ENCODE measurements around the gene FUT8.

The FUT8 gene

DNA sequence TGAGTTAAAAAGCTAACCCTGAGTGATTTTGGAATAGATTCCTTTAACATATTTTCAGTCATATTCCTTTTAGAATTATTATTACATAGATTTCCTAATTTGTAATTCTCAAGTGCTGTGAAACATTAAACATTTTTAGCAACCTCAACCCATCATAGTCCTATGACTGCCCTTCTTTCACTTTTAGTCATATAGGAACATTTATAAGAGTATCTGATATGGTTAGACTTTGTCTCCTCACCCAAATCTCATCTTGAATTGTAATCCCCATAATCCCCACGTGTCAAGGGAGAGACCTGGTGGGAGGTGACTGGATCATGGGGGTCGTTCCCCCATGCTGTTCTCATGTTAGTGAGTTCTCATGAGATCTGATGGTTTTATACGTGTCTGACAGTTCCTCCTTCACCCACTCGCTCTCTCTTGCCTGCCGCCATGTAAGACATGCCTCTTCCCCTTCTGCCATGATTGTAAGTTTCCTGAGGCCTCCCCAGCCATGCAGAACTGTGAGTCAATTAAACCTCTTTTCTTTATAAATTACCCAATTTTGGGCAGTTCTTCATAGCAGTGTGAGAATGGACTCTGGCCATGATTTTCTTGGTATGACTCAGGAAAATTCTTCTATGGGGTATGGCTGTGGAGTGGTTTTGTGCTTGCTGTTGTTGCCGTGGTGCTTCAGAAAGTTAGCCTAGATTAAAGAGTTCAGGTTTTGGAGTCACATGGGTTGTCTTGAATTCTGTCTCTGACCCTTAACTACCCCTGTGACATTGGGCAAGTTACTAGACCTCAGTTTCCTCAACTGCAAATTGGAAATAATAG, 83.9 kb downstream of the FUT8 start:
- peak; percentile 27 for DNase-seq

DNA sequence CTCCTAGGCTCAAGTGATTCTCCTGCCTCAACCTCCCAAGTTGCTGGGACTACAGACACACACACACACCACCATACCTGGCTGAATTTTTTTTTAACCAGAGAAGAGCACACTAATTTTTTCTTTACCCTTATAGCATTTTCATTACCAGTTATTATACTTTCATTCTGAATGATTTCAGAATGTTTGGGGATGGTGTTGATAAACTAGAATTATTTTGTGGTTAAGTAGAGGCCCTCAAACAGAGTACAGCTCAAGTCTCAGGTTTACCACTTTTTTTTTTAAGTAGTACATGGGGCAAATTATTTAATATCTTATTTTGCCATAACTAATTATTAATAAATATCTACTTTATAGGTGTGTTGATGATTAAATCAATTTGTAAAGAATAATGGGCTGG, 86.6 kb downstream of the FUT8 start:
- no peak for DNase-seq

DNA sequence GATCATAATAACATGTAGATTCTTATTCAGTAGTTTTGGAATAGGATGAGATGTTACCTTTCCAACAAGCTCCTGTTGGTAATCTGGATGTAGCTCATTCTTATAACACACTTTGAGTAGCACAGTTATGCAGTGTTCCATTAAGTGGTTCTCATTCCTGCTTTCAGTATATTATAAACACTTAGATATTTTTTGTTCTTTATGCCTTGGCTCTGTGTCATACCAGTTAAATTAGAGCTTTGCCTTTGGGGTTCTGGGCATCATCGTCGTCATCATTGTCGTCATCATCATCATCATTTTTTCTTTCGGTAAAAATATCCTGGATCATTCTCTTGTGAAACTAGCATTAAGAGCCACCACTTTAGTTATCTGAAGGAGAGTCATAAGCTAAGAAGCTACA, 87.5 kb downstream of the FUT8 start:
- no peak for DNase-seq

DNA sequence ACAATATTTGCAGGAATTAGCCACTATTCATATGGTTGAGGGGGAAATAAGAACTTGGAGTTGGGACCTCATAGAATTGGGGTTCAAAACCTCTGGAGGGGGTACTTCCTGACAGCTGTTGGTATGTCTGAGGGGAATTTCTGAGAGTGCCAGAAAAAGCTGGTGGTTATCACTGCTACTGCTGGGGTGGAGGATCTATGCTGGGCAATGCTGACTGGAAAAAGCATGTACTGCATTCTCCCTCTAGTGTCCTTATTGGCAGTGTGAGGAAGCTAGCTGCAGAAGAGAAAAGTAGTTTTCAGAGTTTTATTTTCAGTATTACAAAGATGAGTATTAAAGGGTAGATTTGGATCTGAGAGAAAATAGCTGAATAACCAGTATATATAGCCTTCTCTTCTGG, 88.8 kb downstream of the FUT8 start:
- no peak for DNase-seq

DNA sequence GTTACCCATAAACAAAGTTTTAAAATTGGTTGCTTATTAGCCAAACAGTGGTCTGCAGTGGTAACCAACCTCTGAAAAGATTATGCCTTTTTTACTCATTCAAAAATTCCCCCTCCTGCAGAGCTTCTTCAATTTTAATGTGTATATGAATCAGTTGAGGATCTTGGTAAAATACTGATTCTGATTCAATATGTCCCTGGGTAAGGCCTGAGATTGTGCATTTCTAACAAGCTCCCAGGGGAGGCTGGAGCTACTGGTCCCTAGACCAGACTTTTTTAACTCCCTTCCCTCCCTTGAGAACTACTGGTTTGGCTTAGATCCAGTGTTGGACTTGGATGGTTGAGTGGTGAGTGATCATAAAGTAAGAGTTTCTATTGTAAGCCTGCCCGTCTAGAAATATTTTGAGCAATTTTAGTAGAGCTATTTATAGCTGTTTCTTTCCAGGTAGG, 90.2 kb downstream of the FUT8 start:
- no peak for DNase-seq

DNA sequence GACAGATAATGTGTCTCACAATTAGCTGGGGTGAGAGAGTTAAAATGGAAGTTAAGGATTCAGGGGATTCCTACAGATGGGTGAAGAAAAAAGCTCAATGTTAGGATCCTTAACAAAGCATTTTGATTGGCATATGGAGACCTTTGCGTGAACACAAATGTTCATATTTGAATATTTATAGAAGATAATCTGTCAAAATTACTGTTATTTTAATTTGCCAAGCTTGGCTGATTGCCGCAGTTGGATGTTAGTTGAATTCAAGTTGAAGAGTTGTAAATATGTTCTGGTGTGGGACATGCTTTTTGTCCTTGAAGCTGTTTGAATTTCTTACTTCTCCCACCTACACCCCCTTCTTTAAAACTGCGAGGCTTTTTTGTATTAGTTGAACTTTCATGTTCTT, 91.2 kb downstream of the FUT8 start:
- no peak for DNase-seq

DNA sequence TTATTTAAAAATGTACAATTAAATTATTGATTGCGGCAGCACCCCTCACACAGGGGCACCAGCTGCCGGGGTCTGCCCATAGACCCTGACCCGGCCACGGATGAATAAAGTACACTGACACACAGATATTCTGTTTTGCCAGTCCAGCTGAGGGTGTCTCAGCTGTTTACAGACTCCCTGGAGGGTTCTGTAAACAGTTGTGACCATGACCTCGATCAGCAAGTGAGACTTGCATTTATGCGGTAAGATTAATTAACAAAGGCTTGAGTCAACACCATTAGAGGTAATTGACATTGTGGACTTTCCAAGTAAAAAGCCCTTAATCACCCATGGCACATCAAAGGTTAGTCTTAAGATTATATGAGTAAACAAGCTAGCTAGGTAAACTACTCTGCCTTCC, 94.3 kb downstream of the FUT8 start:
- DNase-seq: no peak

DNA sequence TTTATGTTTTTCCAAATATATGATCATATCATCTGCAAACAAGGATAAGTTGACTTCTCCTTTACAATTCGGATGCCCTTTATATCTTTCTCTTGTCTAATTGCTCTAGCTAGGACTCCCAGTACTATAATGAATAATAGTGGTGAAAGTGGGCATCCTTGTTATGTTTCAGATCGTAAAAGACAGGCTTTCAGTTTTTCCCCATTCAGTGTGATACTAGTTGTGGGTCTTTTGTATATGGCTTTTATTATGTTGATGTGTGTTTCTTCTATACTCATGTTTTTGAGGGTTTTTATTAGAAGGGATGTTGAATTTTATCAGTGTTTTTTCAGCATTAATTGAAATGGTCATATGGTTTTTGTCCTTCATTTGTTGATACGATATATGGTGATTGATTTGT, 97.3 kb downstream of the FUT8 start:
- DNase-seq: no peak

DNA sequence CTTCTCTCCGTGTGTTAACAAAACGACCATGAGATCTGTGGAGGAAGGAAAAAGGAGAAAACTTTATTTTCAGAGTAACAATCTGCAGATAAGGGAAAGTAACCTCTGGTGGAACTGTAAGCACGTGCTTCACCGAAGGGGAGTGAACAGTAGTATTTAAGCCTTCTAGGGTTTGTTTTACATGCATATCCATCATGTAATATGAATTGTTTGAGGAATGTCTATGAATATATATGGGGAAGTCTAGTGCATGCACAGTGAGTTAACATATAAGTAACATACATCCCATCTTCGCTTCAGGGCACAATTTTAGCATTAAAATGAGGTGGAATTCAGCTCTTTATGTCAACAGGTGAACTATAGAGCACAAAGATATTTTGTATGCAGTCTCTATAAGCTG, 101.1 kb downstream of the FUT8 start:
- DNase-seq: no peak

DNA sequence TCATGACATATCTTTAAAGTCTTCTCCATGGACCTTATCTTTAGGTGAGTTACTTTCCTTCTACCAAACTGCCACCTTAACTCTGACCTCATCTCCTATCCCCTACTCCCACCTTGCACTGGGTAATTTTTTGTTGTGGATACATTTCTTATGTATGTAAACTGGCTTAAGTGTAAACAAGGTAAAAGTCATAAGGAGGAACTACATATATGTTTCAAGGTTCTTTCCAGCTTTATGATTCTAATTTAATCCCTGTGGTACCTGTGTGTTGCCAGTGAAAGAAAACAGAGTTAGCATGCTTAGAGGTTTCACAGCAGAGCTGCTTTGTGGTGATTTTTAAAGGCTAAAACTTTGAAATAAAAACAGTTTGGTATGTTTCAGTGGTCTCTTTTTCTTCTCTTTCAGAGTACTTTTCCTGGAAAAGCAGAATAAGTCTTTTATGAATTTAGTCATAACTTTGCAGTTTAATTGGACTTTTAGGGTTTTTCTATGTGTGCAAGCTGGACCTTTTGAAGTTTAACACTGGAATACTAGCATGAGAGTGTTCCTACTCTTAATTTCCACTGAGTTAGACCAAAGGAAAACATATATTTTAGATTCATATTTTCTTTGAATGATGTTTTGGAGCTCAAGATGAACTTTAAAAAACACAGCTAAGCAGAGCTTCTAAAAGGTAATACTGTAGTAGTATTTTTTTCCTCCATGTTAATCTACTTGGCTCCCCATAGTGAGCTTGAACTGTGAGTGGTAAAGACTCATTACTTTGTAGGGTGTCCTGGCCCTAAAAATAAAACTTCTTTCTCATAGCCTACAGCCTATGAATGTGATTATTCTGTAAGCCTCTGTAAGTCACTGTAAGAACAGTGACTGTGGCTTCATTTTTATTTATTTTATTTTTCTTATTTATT, 105.4 kb downstream of the FUT8 start:
- peak; percentile 28 for DNase-seq

DNA sequence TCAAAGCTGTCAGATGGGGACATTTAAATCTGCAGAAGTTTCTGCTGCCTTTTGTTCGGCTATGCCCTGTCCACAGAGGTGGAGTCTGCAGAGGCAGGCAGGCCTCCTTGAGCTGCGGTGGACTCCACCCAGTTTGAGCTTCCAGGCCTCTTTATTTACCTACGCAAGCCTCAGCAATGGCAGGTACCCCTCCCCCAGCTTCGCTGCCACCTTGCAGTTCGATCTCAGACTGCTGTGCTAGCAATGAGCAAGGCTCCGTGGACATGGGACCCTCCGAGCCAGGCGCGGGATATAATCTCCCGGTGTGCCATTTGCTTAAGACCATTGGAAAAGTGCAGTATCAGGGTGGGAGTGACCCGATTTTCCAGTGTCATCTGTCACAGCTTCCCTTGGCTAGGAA, 115.5 kb downstream of the FUT8 start:
- no peak for DNase-seq

DNA sequence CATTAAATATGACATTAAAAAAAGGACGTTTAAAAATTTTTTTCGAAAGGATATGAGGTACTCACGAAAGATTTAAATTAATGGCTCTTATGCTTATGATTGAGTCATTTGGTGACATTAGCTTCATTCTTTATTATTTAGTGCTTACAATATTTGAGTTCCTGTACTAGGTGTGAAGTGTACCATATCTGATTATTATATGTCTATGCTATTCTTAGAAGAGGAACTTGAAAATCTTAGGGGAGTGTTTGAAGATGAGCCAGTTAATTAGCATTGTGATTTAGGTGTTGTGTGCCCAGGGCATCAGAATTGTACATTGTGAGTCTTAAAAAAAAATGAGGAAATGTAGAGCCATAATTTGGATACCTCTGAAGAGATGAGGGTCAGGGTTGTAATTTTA, 118.6 kb downstream of the FUT8 start:
- no peak for DNase-seq

DNA sequence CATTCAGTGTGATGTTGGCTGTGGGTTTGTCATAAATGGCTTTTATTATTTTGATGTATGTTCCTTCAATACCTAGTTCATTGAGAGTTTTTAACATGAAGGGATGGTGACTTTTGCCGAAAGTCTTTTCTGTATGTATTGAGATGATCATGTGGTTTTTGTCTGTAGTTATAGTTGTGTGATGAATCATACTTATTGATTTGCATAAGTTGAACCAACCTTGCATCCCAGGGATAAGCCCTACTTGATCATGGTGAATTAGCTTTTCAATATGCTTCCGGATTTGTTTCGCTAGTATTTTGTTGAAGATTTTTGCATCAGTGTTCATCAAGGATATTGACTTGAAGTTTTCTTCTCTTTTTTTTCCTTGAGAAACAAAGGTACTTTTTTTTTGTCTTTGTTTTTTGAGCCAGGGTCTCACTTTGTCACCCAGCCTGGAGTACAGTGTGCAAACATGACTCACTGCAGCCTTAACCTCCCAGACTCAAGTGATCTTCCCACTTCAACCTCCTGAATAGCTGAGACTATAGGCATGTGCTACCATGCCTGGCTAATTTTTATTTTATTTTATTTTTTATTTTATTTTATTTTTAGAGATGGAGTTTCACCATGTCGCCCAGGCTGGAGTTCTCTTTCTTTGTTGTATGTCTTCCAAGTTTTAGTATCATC, 121.3 kb downstream of the FUT8 start:
- DNase-seq: no peak

DNA sequence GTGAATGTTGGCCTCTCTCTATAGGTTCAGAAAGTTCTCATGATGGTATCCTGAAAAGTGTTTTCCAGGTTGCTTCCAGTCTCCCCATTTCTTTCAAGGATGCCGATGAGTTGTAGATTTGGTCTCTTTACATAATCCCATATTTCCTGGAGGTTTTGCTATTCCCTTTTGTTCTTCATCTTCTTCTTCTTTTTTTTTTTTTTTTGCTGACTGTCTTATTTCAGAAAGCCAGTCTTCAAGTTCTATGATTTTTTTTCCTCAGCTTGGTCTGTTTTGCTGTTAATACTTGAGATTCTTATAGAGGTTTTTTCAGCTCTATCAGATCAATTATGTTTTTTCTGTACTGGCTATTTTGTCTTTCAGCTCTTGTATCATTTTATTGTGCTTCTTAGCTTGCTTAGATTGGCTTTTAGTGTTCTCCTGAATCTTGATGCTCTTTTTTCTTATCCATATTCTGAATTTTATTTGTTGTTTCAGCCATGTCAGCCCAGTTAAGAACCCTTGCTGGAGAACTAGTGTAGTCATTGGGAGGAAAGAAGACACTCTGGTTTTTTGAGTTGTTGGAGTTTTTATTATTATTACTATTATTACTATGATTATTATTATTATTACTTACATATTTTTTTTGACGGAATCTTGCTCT, 124.4 kb downstream of the FUT8 start:
- DNase-seq: no peak

DNA sequence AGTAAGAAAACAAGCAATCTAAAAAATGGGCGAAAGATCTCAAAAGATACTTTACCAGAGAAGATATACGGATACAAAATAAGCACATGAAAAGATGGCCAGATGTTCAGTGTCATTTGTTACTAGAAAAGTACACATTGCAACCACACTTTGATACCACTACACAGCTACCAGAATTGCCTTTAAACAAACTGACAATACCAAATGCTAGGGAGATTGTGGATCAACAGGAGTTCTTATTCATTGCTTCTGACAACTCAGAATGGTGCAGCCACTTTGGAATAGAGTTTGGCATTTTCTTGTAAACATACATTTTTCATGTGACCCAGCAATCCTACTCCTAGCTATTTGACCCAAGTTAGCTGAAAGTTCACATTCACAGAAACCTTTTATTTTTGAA, 136.3 kb downstream of the FUT8 start:
- DNase-seq: no peak

DNA sequence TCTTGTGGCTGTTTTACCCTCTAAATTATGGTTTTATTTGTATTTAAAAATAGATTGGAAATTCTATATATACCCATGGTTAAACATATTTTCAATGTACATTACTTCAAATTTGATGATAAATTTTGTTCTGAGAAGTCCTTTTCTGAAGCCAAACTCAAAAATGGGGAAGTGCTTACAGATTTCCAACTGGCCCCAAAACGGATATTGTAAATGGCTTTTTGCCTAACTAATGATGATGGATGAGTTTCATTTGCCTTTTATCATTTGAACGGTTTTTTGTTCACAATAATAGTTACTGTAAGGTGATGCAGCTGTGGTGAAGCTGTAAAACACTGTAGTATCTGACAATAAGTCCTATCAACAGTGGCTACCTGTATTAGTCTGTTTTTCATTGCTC, 136.9 kb downstream of the FUT8 start:
- no peak for DNase-seq

DNA sequence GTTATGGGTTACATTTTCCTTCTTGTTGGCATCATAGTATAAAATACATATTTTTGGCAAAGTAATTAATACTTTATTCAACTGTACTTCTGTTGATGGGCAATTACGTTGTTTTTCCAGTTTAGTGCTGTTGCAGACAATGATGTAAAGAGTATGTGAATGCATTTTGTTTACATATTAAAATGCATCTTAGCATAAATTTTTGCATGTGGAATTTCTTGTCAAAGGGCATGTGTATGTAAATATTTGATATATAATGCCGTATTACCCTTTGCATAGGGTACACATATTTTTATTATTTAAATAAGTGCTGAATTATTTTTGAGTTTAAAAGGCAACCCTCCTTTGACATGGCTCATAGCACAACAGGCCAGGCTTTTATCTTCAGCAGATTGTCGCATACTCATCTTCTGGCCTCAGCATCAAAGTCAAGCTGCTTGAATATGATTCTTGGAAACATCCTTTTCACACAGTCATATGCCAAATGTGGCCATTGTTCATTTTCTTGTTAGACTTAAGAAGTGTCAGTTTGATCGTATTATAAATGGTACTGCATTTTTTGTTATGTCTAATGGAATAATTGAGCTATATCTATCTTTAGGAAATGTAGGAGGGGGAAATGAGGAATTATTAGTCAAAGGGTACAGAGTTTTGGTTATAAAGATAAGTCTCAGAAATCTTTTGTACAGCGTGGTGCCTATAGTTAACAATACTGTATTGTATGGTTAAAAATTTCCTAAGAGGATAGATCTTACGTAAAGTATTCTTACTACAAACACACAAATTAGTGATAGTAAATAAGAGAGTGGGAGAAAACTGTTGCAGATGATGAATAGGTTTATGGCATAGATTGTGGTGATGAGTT, 138.5 kb downstream of the FUT8 start:
- no peak for DNase-seq

DNA sequence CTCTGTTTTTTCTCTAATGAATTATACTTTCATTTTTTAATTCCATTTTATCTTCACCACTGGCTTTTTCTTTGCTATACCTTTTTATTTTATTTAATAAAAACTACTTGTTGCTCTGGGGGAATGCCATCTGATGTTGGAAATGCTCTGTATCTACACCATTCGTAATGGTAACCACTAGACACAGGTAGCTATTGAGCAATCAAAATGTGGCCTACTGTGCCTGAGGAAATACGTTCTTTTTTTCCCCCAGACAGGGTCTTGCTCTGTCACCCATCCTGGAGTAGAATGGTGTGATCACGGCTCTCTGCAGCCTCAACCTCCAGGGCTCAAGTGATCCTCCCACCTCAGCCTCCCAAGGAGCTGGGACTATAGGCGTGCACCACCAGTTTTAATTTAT, 140.2 kb downstream of the FUT8 start:
- no peak for DNase-seq

DNA sequence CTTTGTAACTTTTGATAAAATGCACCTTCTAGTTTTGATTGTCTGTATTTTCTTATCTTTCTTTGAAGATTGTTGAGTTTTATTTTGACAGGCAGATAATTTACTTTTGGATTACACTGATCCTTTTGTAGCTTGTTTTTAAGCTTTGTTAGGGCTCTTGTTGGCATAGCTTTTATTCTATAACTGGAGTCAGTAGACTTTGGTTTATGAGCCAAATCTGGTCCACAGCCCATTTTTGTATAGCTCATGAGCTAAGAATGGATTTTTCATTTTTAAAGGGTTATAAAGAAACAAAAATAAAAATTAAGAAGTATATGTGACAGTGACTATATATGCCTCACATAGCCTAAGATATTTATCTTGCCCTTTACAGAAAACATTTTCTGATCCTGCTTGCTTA, 142.3 kb downstream of the FUT8 start:
- no peak for DNase-seq

DNA sequence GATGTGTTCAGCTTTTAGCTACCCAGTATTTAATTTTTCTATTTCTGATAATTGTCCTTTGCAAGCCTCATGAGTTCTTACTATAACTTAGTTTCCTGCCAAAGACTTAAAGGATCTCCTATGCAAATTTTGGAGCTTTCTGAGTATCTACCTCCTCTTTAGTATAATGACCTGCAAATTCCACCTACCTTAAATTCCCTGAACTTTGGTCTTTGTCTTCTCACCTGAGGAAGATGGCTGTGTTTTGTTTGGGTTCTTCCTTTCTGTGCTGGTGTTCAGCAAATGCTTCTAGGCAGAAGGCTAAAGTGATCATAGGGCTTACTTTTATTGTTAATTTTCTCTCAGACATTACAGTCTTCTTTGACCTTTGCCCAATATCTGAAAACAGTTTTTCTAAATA, 142.8 kb downstream of the FUT8 start:
- DNase-seq: no peak

DNA sequence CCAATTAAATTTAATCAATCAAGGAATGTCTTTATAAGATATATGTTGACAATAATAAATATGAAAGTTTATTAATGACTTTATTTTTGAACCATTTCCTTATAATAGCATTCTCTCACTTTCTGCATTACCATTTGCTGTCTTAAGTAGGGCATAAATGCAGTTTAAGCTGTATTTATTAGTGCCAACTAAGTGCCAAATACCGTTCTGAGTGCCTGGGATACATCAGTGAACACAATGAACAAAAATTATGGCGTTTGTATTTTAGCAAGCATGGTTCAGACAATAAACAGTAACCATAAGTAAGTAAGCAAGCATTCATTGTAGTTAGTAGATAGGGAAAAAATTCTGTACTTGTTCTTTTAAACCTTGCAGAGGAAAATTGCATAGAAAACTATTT, 145.8 kb downstream of the FUT8 start:
- no peak for DNase-seq

Data from activated CD4-positive, alpha-beta T cell treated with anti-CD3 and anti-CD28 coated beads, Interleukin-2, Interleukin-6, amounts not matched to agents 100 ng/mL and 50 ng/mL, durations not matched to agents 16 hours and 8 hours (primary cell).